Activated CD4-positive, alpha-beta T cell treated with anti-CD3 and anti-CD28 coated beads for 24 hours (primary cell): ENCODE measurements around the gene MGAT5B.
"Not testable (repeated sequence)": the region's sequence is repeated elsewhere in the genome, so short reads cannot be mapped to it uniquely, and the experiment has no call there.

Experiments
- DNase-seq, 2 donors: peaks; one replicate each; pipeline ENCODE4 v3.0.0-alpha.2; 2020; ENCODE audit warnings: low read depth in 2 of 2

The MGAT5B gene

GRCh38 chr17:76949913-76950695 is 81.9 kb downstream of the MGAT5B start:
- no peak for DNase-seq

- no peak for DNase-seq
Measured at GRCh38 chr17:76951375-76951905, 83.2 kb downstream of the MGAT5B start.

- no peak for DNase-seq
Measured at GRCh38 chr17:76952402-76952801, 84.2 kb downstream of the MGAT5B start.

- DNase-seq: no peak
Measured at GRCh38 chr17:76953066-76953465, 84.9 kb downstream of the MGAT5B start.

GRCh38 chr17:76953946-76954345 is 85.7 kb downstream of the MGAT5B start:
- no peak for DNase-seq

- DNase-seq: no peak
Measured at GRCh38 chr17:76955191-76955590, 87.0 kb downstream of the MGAT5B start.

- no peak for DNase-seq
Measured at GRCh38 chr17:76956846-76957540, 88.8 kb downstream of the MGAT5B start.

- no peak for DNase-seq
Measured at GRCh38 chr17:76957678-76958464, 89.7 kb downstream of the MGAT5B start.

- no peak for DNase-seq
Measured at GRCh38 chr17:76958974-76959373, 90.8 kb downstream of the MGAT5B start.

GRCh38 chr17:76961869-76962268 is 93.7 kb downstream of the MGAT5B start:
- DNase-seq: no peak

GRCh38 chr17:76962858-76963257 is 94.7 kb downstream of the MGAT5B start:
- no peak for DNase-seq

- DNase-seq: no peak
Measured at GRCh38 chr17:76966016-76966415, 97.8 kb downstream of the MGAT5B start.

GRCh38 chr17:76966486-76967181 is 98.4 kb downstream of the MGAT5B start:
- no peak for DNase-seq

GRCh38 chr17:76967762-76968161 is 99.6 kb downstream of the MGAT5B start:
- no peak for DNase-seq

- peak in 1 of 2 donors; percentile 19 for DNase-seq
Measured at GRCh38 chr17:76968707-76969597, 100.7 kb downstream of the MGAT5B start.

GRCh38 chr17:76969598-76970172 is 101.5 kb downstream of the MGAT5B start:
- DNase-seq: no peak

- not testable (repeated sequence) for DNase-seq
Measured at GRCh38 chr17:76970228-76970627, 102.0 kb downstream of the MGAT5B start.

- no peak for DNase-seq
Measured at GRCh38 chr17:76972046-76972641, 103.9 kb downstream of the MGAT5B start.

- no peak for DNase-seq
Measured at GRCh38 chr17:76973040-76973439, 104.8 kb downstream of the MGAT5B start.

GRCh38 chr17:76974721-76975120 is 106.5 kb downstream of the MGAT5B start:
- no peak for DNase-seq
